NCI-H187 treated with DMSO at 0.1 percent for 48 hours (cell line): Measurements from ENCODE around the gene SRI.
"Not testable (repeated sequence)": the region's sequence is repeated elsewhere in the genome, so short reads cannot be mapped to it uniquely, and the experiment has no call there.

Source experiments
- DNase-seq: peaks from one replicate; lab custom pipeline; 2025; lab: John Stamatoyannopoulos, UW

SRI gene

DNA sequence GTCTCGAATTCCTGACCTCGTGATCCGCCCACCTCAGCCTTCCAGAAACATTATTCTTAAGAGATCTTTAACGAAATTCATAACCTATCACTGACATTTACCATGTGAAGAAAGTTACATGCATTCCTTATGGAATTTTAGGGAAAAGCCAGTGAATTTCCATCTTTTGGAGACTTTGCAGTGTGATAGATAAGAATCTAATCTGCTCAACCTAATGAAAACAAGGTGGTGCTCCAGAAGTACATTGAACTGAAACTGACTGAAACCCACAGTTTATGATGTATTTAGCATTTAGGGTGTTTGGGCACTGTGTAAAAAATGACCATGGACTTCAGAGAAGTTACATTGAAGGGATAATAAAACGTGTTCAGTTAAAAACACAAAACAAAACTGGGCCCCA lies 43.6 kb downstream of the SRI start:
- no peak for DNase-seq

DNA sequence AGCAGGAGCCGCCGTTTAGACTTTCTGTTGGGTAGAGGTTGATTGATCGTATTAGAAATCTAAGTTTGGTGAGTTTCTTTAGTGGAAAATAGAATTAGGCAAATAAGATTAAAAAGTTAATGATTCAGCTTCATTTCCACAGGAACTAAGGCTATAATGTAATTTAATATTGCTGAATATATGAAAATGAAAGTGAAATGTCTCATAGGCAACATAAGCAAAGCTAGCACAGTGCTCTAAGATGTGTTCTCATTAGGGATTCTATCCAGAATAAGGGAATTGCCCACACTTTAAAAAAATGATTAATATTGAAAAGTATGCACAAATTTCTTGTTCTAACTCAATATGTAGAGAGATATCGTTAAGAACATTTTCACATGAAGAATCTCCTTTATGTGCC lies 47.0 kb downstream of the SRI start:
- DNase-seq, result no peak

DNA sequence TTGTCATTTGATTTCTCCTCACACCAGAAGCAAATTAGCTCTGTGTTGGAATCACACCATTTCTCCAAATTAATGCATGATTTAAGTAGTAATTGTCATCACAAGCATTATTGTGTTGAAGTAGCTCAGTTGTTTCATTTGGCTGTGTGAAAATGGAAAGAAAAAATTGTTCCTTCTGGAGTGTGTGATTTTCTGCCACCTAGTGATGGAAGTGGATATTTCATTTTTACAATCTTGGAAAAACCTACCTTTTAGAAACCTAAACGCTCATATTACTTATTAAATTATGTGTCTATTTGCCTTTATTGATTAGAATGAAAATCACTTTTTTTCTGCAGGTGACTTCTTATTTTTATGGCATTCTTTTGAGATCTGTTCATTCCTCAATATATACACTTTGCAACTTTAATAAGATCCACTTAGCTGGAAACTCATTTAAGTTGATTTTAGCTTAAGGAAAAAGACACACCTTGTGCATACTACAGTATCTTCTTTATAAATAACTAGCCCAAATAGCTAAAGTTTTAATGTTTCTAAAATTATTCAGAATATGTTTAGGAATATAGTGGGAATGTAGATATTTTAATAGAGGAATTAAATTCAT lies 50.0 kb downstream of the SRI start:
- DNase-seq, result no peak

DNA sequence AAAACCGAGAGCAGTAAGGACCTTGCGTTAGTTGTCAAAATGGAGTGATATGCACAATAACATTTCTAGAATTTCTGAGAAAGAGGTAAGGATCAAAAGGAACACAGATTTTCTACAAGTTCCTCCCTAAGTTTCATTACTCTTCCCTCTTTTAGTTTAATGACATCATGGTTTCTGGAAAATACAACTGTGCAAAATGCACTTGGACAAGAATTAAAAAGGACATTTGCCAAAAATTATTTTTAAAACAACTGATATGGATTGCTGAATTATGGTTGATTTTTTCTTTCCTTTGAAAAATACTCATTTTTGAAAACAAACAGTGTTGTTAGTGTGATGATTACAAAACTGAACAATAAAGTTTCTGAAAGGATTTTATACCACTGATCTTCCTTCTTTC lies 52.1 kb downstream of the SRI start:
- no peak for DNase-seq

DNA sequence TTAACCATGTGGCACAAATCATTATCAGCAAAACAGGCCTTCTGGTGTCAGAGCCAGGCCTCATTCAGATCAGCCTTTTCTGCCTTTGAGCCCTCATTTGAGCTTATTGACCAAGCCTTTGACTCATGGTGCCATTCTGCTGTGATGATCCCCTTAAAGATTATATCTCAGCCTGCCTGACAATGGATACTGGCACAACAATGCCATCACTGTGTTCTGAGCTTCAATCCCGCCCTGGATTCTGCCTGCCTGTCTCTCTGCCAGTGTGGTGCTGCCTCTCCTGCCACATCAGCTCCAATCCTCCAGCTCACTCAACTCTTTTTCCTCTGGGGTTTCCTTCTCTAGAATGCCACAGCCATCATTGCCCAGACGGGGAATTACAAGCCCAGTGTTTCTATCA lies 52.6 kb downstream of the SRI start:
- no peak for DNase-seq

DNA sequence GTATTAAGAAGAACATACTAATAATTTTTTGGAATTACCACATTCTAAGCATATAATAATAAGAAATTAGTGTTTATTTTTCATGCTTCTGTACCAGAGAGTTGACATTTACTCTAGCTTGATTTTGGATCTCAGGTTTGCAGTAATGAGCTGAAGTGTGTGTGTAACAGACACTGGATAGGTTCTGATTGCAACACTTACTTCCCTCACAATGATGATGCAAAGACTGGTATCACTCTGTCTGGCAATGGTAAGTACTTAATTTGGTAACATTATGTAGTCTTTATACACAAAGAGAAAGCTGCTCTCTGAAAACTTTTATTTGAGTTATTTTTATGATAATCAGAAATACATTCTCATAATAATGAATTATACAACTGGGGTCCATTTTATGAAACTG lies 54.1 kb downstream of the SRI start:
- no peak for DNase-seq

DNA sequence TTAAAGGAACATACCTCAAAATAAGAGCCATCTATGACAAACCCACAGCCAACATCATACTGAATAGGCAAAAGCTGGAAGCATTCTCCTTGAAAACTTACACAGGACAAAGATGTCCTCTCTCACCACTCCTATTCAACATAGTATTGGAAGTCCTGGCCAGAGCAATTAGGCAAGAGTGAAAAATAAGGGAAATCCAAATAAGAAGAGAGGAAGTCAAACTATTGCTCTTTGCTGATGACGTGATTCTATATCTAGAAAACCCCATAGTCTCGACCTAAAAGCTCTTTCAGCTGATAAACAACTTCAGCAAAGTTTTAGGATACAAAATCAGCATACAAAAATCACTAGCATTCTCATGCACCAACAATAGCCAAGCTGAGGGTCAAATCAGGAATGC lies 60.1 kb downstream of the SRI start:
- not testable (repeated sequence) for DNase-seq

DNA sequence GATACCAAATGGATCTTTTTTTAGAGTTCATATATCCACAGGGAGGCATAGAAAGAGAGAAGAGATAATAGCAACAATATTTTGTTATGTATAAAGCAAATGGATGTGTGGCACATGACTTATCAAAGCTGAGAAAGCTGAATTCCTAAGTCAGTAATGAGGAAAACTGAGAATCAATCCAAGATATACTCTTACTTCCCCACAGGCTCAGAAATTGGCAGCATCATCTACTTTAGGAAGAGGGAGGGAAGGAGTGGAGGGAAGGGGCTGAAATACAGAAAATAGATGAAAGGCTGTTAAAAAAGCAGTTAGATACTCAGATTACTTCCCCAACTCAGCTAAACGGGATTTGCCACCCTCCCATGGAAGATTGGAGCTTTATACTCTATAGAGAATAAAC lies 63.5 kb downstream of the SRI start:
- DNase-seq, result no peak

DNA sequence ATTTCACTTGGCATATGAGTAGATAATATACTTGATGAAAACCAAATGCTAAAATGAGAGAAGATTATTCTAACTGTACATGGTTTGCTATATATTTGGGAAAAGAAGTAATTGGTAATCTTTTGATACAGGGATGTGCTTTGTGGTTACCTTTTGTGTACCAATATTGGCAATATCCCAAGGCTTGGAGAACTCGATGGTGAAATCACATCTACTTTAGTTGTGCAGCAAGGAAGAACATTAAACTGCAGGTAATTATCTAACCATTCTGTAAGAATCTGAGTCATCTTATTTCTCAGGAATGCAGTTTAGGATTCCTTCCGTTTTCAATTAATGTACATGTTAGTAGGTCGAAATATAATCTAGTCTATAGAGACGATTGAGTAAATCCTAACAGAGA lies 64.1 kb downstream of the SRI start:
- no peak for DNase-seq
